A204.1 (cell line): ENCODE data around the gene MID1.

Experiments used
- FAIRE-seq: peaks from 2 replicates; lab custom pipeline; 2012; peaks lifted over from hg19 to GRCh38; lab: Jason Lieb, UNC

The MID1 gene, protein sequence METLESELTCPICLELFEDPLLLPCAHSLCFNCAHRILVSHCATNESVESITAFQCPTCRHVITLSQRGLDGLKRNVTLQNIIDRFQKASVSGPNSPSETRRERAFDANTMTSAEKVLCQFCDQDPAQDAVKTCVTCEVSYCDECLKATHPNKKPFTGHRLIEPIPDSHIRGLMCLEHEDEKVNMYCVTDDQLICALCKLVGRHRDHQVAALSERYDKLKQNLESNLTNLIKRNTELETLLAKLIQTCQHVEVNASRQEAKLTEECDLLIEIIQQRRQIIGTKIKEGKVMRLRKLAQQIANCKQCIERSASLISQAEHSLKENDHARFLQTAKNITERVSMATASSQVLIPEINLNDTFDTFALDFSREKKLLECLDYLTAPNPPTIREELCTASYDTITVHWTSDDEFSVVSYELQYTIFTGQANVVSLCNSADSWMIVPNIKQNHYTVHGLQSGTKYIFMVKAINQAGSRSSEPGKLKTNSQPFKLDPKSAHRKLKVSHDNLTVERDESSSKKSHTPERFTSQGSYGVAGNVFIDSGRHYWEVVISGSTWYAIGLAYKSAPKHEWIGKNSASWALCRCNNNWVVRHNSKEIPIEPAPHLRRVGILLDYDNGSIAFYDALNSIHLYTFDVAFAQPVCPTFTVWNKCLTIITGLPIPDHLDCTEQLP

GRCh38 chrX:10620121-10620699, at the start of gene MID1:
MID1 (minus strand) TSS chrX:10620585; CDS start chrX:10567547, 53,038 bp downstream.
- no peak for FAIRE-seq

DNA sequence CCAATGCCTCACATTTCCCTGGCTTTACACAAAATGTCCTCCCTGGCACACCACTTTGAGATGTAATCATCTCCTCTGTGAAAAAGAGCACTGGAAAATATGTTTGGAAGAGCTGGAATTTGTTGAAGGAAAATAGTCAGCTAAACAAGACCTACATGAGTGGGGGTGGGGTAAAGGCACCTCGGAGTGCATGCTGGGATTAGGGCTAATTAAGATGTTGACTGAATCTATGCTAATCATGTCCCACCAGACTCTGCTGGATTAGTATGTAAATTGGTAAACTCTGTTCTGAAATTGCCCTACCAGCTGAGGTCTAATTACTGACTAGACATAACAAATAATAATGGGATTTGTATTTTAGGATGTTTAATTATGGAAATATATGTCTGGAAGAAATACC, 46.8 kb upstream of the MID1 start:
- FAIRE-seq, result no peak

GRCh38 chrX:10666102-10666501, 45.7 kb upstream of the MID1 start:
- no peak for FAIRE-seq

GRCh38 chrX:10665681-10666080, 45.3 kb upstream of the MID1 start:
- FAIRE-seq, result no peak

- FAIRE-seq, result no peak
Observed at GRCh38 chrX:10660171-10660570, 39.8 kb upstream of the MID1 start.

DNA sequence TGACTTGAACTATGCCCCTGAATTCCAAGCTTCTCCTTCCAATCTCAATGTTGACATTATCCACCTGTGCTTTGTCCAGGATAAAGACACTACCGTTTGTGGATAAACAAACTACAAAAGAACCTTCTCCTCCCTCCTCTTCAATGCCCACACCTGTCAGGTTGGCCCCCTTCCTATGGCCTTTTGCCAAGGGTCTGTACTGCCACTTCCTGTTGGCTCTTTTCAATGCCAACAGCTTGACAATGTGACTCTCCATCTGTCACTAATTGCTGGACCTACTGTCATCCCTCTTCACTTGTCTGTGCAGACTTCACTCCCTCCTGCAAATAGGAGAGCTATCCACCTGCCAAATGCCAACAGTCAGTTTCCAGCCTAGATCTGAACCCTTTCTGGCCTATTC, 35.8 kb upstream of the MID1 start:
- FAIRE-seq, result no peak

- FAIRE-seq, result no peak
Observed at GRCh38 chrX:10654960-10655359, 34.6 kb upstream of the MID1 start.

DNA sequence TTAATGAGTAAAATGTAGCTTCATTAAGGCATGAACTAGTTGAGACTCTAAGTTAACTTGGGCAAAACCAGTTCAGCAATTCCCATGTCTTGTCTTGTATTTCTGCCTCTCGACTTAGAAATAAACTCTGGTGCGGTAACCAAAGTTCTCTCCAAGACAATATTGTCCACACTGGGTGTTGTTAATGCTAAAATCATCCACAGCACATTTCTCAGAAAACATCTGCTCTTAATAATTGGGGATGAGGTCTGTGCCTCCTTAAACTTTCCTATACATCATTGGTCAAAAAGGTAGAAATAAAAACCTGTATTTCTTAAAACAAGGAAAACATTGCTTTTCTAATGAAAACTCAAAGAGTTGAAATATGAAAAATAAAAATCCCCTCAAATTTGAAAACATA, 32.9 kb upstream of the MID1 start:
- peak; percentile 23 for FAIRE-seq

DNA sequence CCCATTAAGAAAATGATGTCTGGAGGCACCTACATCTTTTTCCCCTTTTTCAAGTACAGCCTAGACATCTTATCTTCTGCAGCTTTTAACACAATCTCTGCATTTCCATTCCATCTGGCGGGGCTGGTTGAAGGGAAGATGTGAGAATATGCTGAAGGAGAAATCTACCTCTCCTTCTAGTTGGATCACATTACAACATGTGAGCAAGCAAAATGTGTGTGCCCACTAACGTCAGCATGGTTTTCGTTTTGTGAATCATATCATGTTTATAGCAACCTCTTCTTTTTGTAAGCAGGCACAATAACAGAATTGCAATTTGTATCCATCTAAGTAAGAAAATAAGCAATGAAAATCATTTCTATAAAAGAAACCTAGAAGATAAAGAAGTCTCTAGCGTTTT, 28.9 kb upstream of the MID1 start:
- no peak for FAIRE-seq

- no peak for FAIRE-seq
Observed at GRCh38 chrX:10648614-10649013, 28.2 kb upstream of the MID1 start.

GRCh38 chrX:10636851-10637250, 16.5 kb upstream of the MID1 start:
- FAIRE-seq, result no peak

DNA sequence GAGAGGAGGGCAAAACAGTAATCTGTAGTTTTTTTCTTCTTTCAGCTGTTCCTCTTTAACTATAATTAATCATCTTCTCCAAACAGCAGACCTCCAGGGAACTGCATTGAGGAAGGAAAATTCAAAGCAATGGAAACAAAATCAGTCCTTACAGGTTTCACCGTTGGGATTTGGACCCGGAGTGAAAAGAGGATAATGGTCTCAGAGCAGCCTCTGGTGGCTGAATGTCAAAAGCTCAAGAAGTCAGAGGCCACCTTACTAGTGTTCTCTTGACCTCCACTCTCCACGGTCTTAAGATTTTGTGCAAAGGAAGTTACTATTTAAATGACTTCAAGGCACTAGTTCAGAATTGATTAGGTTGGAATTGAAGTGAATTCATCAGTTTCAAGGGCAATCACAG, 16.0 kb upstream of the MID1 start:
- peak; percentile 86 for FAIRE-seq

DNA sequence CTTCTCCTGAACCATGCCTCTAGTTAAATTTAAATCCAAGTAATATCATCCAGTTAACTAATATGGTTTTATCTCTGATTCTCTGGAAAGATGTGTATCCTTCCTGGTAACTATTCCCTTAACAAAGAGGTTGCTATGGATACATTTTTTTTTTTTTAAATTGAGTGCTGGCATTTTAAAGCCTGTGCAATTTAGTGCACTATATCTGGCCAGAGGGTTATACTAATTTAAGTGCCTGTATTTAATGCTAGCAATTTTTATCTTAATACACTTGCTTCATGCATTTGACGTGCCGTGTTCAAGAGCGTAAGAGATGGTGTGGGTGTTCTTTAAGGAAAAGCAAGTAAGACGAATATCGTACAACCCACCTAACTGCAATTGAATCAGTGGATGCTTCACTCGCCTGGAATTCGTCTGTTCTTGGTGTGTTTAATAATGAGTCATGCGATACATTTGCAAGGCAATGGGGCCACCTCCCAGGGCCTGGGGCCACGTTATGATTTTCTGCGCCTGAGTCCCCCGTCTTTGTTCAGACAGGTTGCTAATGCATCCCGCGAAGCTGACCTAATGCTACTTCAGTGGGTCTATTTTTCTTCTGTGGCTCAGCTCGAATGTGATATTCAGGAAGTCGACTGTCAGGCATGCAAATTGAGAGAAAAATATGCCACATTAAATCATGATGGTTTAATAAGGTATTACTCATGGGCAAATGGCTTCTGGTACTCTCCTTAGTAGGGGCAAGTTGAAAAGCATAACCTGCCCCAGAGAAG, 14.2 kb upstream of the MID1 start:
- FAIRE-seq, result no peak

DNA sequence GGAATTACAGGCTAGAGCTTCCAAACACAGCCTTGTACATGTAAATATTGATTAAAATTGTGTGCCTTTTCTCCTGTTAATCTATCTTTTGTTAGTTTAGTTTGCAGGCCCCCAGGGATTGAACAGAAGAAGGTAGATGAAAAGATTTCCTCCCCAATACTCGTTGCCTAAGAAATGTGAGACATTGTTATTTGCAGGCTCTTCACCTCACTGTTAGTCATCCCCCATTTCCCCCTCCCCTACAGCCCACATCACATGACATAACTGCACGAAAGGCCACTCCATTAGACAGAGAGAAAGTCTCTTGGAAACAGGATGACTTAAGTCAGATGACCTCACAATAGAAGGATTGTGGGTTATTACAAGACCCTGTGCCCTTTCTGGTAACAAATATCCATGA, 13.3 kb upstream of the MID1 start:
- no peak for FAIRE-seq

GRCh38 chrX:10631416-10632145, 11.2 kb upstream of the MID1 start:
- no peak for FAIRE-seq

- FAIRE-seq, result no peak
Observed at GRCh38 chrX:10630320-10630719, 9.9 kb upstream of the MID1 start.

DNA sequence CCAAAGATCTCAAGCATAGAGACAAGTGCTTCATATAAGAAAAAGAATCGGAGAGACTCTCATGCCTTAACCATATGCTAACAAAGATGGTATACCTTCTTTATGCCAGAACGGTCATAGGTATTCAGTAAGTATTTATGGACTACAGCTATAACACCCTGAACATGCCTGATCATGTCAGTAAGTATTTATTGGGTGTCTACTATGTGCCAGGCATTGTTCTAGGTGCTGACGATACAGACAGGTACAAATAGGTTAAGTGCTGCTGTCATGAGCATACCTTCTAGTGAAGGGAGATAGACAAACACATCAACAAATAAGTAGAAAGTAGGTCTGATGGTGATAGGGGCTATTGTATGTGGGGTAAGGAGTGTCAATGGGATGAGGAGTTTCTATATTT, 9.5 kb upstream of the MID1 start:
- FAIRE-seq, result no peak

DNA sequence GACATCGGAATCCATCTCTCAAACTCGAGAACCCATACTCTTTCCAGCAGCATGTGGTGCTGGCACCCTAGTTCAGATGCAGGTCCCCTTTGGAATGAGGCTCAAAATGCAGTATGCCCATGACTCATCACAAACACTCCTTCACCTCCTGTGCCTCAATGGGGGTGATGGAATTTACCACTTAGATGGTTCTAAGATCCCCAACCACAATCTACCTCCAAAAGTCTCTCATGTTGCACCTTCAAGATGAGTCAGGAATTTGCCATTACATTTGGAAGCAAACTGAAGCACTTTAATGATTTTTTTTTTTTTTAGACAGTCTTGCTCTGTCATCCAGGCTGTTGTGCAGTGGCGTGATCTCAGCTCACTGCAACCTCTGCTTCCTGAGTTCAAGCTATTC, 8.5 kb upstream of the MID1 start:
- no peak for FAIRE-seq

- FAIRE-seq, result no peak
Observed at GRCh38 chrX:10622197-10622596, 1.8 kb upstream of the MID1 start.

DNA sequence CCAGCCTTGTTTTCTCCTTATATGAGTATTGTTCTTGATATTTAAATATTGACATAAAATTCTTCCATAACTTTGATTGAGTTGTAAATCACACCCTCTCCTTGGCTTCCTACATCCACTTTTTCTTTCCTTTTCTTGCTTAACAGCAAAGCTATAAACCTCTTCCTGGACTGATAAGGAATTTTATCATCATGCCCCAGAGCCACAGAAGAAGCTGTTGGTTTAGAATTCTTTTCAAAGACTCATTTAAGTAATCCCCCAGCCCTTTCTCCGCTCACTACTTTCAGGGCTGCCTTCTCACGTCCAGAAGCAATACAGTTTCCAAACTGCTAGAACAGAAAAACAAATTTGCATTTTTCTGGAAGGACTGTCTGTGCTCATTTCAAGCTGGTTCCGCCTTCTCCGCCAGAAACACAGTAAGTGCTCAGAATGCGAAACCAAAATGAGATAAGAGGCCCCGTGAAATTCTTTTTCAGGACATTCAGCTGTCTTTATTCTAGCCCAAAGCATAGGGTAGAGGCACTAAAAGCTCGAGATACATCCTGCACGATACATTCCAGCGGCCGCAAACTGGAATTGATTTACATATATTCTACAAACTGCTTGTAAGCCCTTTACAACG, 849 bp downstream of the MID1 start:
- no peak for FAIRE-seq

DNA sequence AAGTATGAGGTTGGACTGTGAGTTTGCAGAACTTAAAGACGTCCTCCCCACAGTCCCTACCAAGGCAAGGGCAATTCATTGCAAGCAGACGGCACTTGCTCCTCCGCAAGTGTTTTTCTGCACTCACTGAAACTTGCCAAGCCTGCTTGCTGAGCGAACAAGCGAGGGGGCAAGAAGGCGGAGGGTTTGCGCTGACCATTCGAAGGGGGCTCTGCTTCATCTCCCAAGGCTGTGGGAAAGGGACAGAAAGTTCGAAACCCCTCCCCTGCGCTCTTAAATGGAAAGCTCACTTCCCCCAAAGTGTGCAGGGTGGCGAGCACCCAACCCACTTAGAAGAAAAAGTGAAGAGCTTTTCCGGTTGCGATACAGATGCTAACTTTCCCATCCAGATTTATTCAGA, 1.4 kb downstream of the MID1 start:
- no peak for FAIRE-seq

DNA sequence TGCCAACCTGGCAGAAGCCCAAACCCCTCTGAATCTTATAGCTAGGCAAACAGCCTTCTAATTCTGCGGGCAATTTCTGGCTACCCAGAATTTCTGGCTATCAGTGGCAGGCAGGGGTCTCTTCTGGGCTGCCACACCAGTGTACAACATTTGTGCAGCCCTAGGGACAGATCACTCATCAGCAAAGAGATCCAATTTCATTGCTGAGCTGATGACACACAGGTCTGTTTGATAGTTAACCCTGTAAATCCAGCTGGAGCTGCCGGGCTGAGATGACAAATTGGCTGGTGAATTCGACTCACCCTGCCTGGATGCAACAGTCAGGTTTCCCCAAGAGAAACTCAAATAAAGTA, 2.4 kb downstream of the MID1 start:
- FAIRE-seq, result no peak
